ENCODE data around the gene ZSWIM4.
"Not testable (repeated sequence)": the region's sequence is repeated elsewhere in the genome, so short reads cannot be mapped to it uniquely, and the experiment has no call there.

The ZSWIM4 gene

GRCh38 chr19:13794757-13795589 is at the start of gene ZSWIM4:
Gene ZSWIM4, plus strand, starts transcription at chr19:13795443. Its CDS starts 206 bp downstream, at chr19:13795649.
- DNase-seq: peak; percentile 97

GRCh38 chr19:13747098-13747453 is 48.2 kb upstream of the ZSWIM4 start:
- no peak for DNase-seq

- DNase-seq: no peak
These were observed 46.9 kb upstream of the ZSWIM4 start for GRCh38 chr19:13748169-13748828.

- DNase-seq: no peak
These were observed 43.8 kb upstream of the ZSWIM4 start for GRCh38 chr19:13751436-13751835.

- DNase-seq: not testable (repeated sequence)
These were observed 41.6 kb upstream of the ZSWIM4 start for GRCh38 chr19:13753622-13754021.

- DNase-seq: no peak
These were observed 39.0 kb upstream of the ZSWIM4 start for GRCh38 chr19:13756210-13756609.

DNA sequence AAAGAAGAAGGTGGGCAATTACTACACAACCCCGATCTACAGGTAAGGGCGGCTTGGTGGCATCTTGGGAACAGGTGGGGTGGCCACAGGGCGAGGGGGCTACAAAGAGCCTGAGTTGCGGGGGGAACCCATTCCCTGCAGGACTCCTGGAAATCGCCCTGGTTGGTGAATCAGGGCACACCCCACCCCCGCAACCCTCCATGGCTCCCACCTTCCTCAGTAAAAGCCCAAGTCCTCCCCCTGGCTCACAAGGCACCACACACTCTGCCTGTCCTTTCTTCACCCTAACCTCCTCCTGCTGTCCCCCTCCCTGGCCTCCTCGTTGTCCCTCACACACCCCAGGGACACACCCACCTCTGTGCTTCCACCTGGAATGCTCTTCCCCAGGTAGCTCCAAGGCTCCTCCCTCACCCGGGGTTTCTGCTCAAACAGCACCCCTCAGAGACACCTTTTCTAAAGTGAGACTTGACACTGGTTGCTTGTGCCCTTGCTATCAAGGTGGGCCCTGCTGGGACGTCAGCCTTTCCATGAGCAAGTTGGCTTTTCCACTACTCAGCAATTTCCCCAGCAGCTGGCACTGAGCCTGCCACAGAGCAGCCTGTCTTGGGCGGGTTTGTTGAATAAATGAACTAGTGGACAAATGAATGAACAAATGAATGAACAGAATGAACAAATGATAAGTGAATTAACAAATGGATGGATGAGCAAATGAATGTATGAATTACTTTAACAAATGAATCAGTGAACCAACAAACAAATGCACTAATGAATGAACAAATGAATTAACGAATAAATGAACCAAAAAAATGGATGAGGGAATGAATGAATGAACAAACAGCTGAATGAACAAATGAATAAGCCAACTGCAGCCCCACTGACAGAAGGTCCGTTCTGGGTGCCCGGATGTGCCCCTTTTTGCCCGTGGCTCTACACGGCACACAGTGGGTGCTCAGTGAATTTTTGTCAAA is 37.2 kb upstream of the ZSWIM4 start:
- no peak for DNase-seq

DNA sequence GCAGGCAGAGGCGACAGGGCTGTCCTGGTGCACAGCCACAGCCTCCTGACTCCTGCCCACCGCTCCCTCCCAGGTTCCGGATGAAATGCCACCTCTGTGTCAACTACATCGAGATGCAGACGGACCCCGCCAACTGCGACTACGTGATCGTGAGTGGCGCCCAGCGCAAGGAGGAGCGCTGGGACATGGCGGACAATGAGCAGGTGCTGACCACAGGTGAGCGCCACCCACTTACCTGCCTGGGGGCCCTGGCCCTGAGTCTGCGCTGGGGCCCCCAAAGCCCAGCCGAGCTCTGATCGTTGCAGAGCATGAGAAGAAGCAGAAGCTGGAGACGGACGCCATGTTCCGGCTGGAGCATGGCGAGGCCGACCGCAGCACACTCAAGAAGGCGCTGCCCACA is 36.4 kb upstream of the ZSWIM4 start:
- DNase-seq: no peak

DNA sequence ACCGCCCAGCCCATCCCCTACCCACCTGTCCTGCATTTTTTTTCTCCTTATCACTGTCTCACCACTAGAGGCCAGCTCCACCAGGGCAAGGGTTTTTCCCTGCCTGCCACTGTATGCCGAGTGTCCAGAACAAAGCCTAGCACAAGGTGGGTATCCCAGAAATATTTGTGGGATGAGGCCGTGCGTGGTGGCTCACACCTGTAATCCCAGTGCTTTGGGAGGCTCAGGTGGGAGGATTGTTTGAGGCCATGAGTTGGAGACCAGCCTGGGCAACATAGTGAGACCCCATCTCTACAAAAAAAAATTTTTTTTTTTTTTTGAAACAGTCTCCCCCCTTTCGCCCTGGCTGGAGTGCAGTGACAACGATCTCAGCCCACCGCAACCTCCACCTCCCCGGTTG is 33.8 kb upstream of the ZSWIM4 start:
- no peak for DNase-seq

DNA sequence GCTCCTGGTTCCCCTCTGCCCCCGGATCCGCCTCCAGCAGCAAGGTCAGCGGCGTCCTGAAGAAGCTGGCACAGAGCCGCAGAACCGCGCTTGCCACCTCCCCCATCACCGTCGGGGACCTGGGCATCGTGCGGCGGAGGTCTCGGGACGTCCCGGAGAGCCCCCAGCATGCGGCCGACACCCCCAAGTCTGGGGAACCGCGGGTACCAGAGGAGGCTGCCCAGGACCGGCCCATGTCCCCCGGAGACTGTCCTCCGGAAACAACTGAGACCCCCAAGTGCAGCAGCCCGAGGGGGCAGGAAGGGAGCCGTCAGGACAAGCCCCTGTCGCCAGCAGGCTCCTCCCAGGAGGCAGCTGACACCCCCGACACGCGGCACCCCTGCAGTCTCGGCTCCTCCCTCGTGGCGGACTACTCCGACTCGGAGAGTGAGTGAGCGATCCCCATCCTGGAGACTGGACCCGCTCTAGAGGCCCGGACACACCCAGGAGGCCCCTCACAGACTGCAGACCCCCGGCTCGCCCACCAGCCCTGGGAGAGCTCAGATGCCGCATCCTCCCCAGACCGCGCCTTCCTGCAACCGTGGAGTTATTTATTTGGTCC is 32.5 kb upstream of the ZSWIM4 start:
- DNase-seq: no peak

GRCh38 chr19:13763265-13763664 is 32.0 kb upstream of the ZSWIM4 start:
- no peak for DNase-seq

- no peak for DNase-seq
These were observed 31.0 kb upstream of the ZSWIM4 start, which contains the start of gene MRI1 for GRCh38 chr19:13764101-13764807. Gene MRI1, plus strand, starts transcription at chr19:13764522. Its CDS starts 67 bp downstream, at chr19:13764589.

GRCh38 chr19:13764821-13765394 is 30.3 kb upstream of the ZSWIM4 start:
- DNase-seq: no peak

- DNase-seq: no peak
These were observed 29.7 kb upstream of the ZSWIM4 start for GRCh38 chr19:13765395-13766094.

DNA sequence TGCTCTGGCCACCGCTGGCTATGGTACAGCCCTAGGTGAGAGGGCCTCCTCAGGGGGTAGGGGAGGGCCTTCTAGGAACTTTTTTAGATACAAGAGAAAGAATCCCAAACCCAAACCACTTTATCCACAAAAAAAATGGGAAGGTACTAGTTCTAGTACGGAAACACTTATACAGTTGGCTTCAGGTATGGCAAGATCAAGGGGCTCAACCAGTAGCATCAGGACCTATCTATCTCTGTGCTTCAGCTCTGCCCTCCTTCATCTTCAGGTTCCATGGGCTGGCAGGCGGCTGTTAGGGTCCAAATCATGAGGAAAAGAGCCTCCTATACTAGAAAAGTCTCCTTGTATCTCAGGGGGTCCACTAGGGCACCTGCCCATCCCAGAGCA is 29.2 kb upstream of the ZSWIM4 start:
- DNase-seq: no peak

- DNase-seq: no peak
These were observed 26.7 kb upstream of the ZSWIM4 start for GRCh38 chr19:13768510-13768909.

- DNase-seq: peak; percentile 39
These were observed 25.1 kb upstream of the ZSWIM4 start for GRCh38 chr19:13770013-13770635.

DNA sequence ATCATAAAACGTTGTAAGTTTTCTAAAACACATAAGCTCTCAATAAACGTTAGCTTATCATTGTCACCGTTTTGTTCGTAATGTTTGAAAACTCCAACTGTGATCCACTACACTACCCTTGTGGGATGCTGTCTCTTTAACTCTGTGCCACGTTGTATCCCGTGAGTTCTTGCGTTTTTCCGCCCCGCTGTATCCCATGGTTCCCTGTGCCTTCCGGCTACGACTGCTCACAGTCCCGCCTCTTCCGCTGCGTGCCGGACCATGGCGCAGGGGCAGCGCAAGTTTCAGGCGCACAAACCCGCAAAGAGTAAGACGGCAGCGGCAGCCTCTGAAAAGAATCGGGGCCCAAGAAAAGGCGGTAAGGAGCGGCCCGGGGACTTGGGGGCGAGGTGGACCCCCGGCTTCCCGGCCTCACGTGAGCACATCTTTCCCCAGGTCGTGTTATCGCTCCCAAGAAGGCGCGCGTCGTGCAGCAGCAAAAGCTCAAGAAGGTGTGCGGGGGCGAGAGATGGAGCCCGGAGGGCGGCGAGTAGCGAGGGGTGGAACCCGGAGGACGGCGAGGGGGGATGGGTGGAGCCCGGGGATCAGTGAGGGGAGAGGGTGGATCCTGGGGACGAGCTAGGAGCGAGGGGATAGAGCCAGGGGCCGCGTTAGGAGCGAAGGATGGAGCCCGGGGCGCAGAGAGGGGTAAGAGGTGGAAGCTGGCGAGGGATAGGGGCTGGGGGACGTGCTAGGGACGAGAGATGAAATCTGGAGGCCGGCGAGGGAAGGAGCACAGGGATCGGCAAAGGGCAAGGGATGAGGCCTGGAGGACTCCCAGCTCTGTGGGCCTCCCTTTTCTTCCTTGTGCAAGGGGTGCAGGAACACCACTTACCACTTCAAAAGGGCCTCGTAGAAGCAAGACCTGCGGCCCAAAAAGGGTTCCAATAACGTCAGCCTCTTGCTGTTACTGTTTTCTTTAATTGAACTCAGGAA is 20.7 kb upstream of the ZSWIM4 start, which contains the start of gene C19orf53:
TSS of gene C19orf53 (plus strand) at position 240 of the 975 bp plus-strand sequence. CDS start at position 262, 22 bp downstream.
- peak; percentile 95 for DNase-seq

GRCh38 chr19:13778398-13778797 is 16.8 kb upstream of the ZSWIM4 start:
- no peak for DNase-seq

Data from kidney glomerular epithelial cell (primary cell).